ENCODE measurements around the gene SYT15. TPM values are rescaled to one million over a fixed set of nuclear protein-coding genes. Genes with fewer than 3 reads are reported as not detected.

Gene SYT15
- total RNA-seq, 2 donors from 2014 or later = 1.3 to 3.2 TPM

DNA sequence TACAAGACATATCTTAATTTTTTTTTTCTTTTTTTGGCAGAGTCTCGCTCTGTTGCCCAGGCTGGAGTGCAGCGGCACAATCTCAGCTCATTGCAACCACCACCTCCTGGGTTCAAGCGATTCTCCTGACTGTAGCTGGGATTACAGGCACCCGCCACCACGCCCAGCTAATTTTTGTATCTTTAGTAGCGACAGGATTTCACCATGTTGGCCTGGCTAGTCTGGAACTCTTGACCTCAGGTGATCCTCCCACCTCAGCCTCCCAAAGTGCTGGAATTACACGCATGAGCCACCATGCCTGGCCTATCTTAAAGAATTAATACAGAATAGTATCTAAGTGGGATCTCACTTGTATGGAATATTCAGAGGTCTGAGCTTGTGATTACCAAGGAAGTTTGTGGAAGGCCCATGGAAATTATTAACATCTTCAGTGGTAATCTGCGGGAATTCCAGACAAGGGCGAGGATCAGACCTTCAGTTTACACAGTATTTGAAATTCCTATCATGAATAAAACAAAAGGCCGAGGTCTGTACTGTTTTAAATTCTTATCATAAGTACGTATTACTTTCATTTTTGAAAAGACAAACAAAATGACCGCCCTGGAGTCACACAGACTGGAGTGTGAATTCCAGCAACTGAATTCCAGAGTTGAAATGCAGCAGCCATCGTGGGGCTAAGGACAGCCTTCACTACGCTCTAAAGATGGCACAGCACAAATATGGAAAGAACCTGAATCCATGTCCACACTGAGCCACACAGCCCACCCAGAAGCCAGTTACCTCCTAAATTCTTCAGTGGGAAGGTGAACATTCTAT lies 39.1 kb upstream of the SYT15 start:
- TF ChIP-seq, protein P1, sequence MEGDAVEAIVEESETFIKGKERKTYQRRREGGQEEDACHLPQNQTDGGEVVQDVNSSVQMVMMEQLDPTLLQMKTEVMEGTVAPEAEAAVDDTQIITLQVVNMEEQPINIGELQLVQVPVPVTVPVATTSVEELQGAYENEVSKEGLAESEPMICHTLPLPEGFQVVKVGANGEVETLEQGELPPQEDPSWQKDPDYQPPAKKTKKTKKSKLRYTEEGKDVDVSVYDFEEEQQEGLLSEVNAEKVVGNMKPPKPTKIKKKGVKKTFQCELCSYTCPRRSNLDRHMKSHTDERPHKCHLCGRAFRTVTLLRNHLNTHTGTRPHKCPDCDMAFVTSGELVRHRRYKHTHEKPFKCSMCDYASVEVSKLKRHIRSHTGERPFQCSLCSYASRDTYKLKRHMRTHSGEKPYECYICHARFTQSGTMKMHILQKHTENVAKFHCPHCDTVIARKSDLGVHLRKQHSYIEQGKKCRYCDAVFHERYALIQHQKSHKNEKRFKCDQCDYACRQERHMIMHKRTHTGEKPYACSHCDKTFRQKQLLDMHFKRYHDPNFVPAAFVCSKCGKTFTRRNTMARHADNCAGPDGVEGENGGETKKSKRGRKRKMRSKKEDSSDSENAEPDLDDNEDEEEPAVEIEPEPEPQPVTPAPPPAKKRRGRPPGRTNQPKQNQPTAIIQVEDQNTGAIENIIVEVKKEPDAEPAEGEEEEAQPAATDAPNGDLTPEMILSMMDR (conservative IDR thresholded peaks at IDR 0.05) = no peak
- H3K27ac ChIP-seq (ENCODE audit: low read depth, low read length) = no peak overlapping the region
- H3K4me3 ChIP-seq (ENCODE audit: low read length) = no peak overlapping the region
- no peak overlapping the region for H3K27ac Mint-ChIP-seq
- peak overlapping the region; percentile 54 for H3K4me3 Mint-ChIP-seq
- no peak overlapping the region for H3K9ac ChIP-seq (ENCODE audit: extremely low read depth, low read length, poor library complexity, severe bottlenecking)
- no peaks in the 10 kb centered on the region for H3K27me3 ChIP-seq (ENCODE audit: control insufficient read depth, insufficient read depth, low read length, poor library complexity, severe bottlenecking)
- 74 to 84% methylated on average over 14 of the region's 14 CpGs for WGBS, 2 experiments (ENCODE audit: insufficient coverage in 1 of 2, insufficient read length in 1 of 2)
- H3K4me1 Mint-ChIP-seq = peaks cover 12% of the 10 kb centered on the region
- no peaks in the 10 kb centered on the region for H3K9me3 Mint-ChIP-seq
- peaks cover 5% of the 10 kb centered on the region for H3K4me1 ChIP-seq (ENCODE audit: control insufficient read depth, insufficient read depth, low read length)
- no peaks in the 10 kb centered on the region for H3K9me3 ChIP-seq (ENCODE audit: control insufficient read depth, low read length)
- no peaks in the 10 kb centered on the region for H3K36me3 Mint-ChIP-seq (ENCODE audit: low read depth)
- H3K27me3 Mint-ChIP-seq (ENCODE audit: insufficient read depth) = peaks cover 22% of the 10 kb centered on the region
- no peak for DNase-seq
- no peaks in the 10 kb centered on the region for H3K36me3 ChIP-seq (ENCODE audit: control insufficient read depth, insufficient read depth, low read length)

DNA sequence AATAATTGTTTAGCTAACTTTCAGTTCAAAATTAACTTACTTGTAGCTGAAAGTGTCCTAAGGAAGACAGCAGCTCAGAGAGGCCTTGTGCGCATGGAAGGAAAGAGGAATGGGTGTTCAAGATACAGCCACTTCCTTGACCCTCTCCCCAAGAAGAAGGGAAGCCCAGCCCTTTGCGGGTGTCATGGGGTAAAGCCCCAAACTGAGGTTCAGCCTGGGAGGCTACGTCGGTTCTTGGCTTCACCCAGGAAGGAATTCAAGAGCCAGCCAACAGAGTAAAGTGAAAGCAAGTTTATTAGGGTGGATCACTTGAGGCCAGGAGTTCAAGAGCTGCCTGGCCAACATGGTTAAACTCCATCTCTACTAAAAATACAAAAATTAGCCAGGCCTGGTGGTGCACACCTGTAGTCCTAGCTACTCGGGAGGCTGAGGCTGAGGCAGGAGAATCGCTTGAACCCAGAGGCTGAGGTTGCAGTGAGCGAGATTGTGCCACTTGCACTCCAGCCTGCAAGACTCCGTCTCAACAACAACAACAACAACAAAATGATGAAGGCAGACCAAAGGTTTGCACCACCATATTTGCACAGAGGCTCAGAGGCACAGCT lies 38.4 kb upstream of the SYT15 start:
- Histone ChIP-seq H3K27me3 (ENCODE audit: control insufficient read depth, insufficient read depth, low read length, poor library complexity, severe bottlenecking) (no peaks in the 10 kb centered on the region), H3K36me3 (ENCODE audit: control insufficient read depth, insufficient read depth, low read length) (no peaks in the 10 kb centered on the region), H3K27ac (ENCODE audit: low read depth, low read length) (no peak overlapping the region), H3K4me3 (ENCODE audit: low read length) (no peak overlapping the region), H3K9me3 (ENCODE audit: control insufficient read depth, low read length) (no peaks in the 10 kb centered on the region), H3K9ac (ENCODE audit: extremely low read depth, low read length, poor library complexity, severe bottlenecking) (no peak overlapping the region), H3K4me1 (ENCODE audit: control insufficient read depth, insufficient read depth, low read length) (peaks cover 5% of the 10 kb centered on the region)
- Mint-ChIP-seq H3K4me3 (peak overlapping the region; percentile 54), H3K27ac (peak overlapping the region; percentile 49), H3K4me1 (peaks cover 12% of the 10 kb centered on the region), H3K36me3 (ENCODE audit: low read depth) (no peaks in the 10 kb centered on the region), H3K9me3 (no peaks in the 10 kb centered on the region), H3K27me3 (ENCODE audit: insufficient read depth) (peaks cover 22% of the 10 kb centered on the region)
- TF ChIP-seq, protein P1 (conservative IDR thresholded peaks at IDR 0.05) = no peak
- peak; percentile 50 for DNase-seq
- 90 to 96% methylated on average over 8 of the region's 8 CpGs for WGBS, 2 experiments (ENCODE audit: insufficient coverage in 1 of 2, insufficient read length in 1 of 2)

DNA sequence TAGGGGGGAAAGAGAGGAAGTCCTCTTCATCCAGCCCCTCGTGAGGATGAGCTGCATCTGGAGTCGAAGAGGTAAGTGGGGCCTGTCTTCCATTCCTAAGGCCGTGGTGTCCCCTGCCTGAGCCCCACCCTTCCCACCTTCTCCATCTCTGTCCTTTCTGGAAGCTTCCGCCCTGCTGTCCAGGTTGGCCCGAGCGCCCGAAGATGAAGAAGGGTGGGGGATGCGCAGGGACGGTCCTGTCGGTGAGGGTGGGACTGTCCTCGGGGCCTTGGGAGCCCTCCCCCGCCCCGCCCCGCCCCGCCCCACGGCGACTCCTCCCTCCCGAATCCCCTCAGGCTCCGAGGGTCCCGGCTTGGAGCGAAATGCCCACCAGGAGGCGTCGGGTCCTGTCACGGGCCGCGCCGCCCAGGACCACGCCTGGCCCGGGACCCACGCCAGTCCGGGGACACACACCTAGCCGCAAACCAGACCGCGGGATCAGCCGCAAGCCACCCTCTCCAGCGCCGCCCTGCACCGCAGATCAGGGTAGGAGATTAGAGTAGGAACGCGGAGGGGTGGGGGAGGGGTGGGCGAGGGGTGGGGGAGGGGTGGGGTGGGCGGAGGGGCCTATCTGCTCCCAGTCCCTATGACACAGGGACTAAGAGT lies 37.8 kb upstream of the SYT15 start:
- Histone ChIP-seq H3K27me3 (ENCODE audit: control insufficient read depth, insufficient read depth, low read length, poor library complexity, severe bottlenecking) (no peaks in the 10 kb centered on the region), H3K4me1 (ENCODE audit: control insufficient read depth, insufficient read depth, low read length) (peaks cover 5% of the 10 kb centered on the region), H3K36me3 (ENCODE audit: control insufficient read depth, insufficient read depth, low read length) (no peaks in the 10 kb centered on the region), H3K9ac (ENCODE audit: extremely low read depth, low read length, poor library complexity, severe bottlenecking) (no peak overlapping the region), H3K9me3 (ENCODE audit: control insufficient read depth, low read length) (no peaks in the 10 kb centered on the region), H3K27ac (ENCODE audit: low read depth, low read length) (no peak overlapping the region), H3K4me3 (ENCODE audit: low read length) (no peak overlapping the region)
- peak; percentile 95 for DNase-seq
- no peaks in the 10 kb centered on the region for H3K9me3 Mint-ChIP-seq
- 11 to 25% methylated on average over 8 to 37 of the region's 42 CpGs for WGBS, 2 experiments (ENCODE audit: insufficient coverage in 1 of 2, insufficient read length in 1 of 2)
- TF ChIP-seq, protein P1 (conservative IDR thresholded peaks at IDR 0.05) = peak; percentile 88
- peaks cover 22% of the 10 kb centered on the region for H3K27me3 Mint-ChIP-seq (ENCODE audit: insufficient read depth)
- no peaks in the 10 kb centered on the region for H3K36me3 Mint-ChIP-seq (ENCODE audit: low read depth)
- H3K4me1 Mint-ChIP-seq = peaks cover 12% of the 10 kb centered on the region
- peak overlapping the region; percentile 54 for H3K4me3 Mint-ChIP-seq
- H3K27ac Mint-ChIP-seq = no peak overlapping the region

Data from endodermal cell (in vitro differentiated cells).